GM12801 (cell line): Measurements from ENCODE around the gene TJP3.

Source experiments
- TF ChIP-seq, protein P1 (sequence below): IDR thresholded peaks from one replicate; pipeline ENCODE4 v1.5.1; 2011; ENCODE audit warnings: control low read depth; ENCODE audit not compliant: insufficient read length; ENCODE audit errors: extremely low read depth

The TJP3 gene, protein sequence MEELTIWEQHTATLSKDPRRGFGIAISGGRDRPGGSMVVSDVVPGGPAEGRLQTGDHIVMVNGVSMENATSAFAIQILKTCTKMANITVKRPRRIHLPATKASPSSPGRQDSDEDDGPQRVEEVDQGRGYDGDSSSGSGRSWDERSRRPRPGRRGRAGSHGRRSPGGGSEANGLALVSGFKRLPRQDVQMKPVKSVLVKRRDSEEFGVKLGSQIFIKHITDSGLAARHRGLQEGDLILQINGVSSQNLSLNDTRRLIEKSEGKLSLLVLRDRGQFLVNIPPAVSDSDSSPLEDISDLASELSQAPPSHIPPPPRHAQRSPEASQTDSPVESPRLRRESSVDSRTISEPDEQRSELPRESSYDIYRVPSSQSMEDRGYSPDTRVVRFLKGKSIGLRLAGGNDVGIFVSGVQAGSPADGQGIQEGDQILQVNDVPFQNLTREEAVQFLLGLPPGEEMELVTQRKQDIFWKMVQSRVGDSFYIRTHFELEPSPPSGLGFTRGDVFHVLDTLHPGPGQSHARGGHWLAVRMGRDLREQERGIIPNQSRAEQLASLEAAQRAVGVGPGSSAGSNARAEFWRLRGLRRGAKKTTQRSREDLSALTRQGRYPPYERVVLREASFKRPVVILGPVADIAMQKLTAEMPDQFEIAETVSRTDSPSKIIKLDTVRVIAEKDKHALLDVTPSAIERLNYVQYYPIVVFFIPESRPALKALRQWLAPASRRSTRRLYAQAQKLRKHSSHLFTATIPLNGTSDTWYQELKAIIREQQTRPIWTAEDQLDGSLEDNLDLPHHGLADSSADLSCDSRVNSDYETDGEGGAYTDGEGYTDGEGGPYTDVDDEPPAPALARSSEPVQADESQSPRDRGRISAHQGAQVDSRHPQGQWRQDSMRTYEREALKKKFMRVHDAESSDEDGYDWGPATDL

GRCh38 chr19:3708207-3708931 is at the start of gene TJP3:
Gene TJP3, plus strand, starts transcription at chr19:3708384. Its CDS starts 20,049 bp downstream, at chr19:3728433.
- TF ChIP-seq, protein P1, sequence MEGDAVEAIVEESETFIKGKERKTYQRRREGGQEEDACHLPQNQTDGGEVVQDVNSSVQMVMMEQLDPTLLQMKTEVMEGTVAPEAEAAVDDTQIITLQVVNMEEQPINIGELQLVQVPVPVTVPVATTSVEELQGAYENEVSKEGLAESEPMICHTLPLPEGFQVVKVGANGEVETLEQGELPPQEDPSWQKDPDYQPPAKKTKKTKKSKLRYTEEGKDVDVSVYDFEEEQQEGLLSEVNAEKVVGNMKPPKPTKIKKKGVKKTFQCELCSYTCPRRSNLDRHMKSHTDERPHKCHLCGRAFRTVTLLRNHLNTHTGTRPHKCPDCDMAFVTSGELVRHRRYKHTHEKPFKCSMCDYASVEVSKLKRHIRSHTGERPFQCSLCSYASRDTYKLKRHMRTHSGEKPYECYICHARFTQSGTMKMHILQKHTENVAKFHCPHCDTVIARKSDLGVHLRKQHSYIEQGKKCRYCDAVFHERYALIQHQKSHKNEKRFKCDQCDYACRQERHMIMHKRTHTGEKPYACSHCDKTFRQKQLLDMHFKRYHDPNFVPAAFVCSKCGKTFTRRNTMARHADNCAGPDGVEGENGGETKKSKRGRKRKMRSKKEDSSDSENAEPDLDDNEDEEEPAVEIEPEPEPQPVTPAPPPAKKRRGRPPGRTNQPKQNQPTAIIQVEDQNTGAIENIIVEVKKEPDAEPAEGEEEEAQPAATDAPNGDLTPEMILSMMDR: no peak

DNA sequence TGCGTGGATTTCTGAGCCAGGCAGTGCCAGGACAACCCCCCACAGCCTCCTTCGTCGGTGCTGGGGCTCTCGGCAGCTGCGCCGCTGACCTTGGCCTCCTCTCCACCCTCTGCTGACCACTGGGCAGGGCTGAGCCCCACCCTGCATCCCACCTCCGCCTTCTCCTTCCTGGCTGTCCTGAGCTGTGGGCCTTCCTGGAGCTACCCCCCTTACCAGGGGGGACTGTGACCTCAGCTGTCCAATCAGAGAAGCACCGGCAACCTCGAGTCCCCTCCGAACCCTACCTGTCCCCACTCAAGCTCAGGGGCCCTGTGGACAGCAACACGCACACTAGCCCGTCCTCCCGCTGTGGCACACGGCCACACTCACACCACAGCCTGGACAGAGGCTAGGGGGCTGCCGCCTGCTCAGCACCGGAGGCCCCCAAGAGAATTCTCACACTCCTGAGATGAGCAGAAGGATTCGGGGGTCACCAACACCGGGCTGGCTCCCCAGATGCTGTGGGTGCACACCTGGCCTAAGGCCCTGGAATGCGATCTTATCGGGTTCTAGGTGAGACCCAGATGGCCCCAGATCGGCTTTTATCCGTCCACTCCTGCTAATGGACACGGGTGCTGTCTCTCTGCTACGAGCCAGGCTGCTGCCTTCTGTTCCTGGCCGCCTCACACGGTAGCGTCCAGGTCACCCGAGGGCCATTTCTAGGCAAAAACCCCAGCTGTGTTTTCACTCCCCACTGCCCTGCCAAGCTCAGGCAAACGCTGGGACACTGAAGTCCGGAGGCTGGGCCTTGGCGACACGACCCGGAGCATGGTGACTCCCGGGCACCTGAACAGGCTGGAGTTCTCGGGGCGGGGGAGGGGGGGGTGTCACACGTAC is 49.1 kb upstream of the TJP3 start:
- TF ChIP-seq, protein P1: no peak

DNA sequence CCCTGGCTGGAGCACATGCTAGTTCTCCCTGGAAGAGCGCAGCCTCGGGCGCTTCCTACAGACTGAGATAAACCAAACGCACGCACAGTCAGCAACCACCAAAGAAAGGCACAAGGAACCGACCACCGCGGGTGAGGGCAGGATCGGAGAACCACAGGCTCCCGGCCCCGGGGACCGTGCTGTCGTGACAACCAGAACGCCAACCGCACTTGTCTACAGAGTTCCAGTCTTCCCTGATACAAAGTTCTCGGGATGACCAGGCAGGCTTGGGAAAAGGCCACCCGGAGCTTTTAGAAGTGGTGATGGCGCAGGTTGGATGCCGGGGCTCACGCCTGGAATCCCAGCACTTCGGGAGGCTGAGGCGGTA is 48.5 kb upstream of the TJP3 start:
- TF ChIP-seq, protein P1: no peak

- TF ChIP-seq, protein P1: no peak
Measured at GRCh38 chr19:3660493-3661219, 47.5 kb upstream of the TJP3 start.

- TF ChIP-seq, protein P1: no peak
Measured at GRCh38 chr19:3661284-3662238, 46.6 kb upstream of the TJP3 start.

DNA sequence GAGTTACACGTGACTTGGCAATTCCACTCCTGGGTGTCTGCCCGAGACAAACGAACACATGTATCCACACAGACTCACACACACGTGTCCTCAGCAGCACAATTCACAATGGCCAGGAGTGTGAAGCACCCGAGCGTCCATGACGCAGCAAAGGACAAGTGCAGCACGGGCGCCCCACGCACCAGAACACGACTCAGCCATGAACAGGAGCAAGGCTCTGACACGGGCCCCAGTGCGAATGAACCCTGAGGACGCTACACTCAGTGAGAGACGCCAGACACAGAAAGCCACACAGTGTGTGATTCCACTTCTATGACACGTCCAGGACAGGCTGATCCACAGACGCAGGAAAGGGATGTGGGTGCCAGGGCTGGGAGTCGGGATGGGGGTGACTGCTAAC is 44.3 kb upstream of the TJP3 start:
- TF ChIP-seq, protein P1: no peak
